Neural crest cell (in vitro differentiated cells): ENCODE measurements around the gene JUP. TPM values are rescaled to one million over a fixed set of nuclear protein-coding genes. Genes with fewer than 3 reads are reported as not detected.
A peak's percentile ranks its signal among the peaks of the same experiment; 100 is the strongest.

Experiments
- DNase-seq: peaks from one replicate; pipeline ENCODE4 v3.0.0; 2021; ENCODE audit warnings: low read depth, mixed read lengths, low spot score
- H3K27ac Mint-ChIP-seq: one replicate; pipeline ENCODE4 v1.8.0; 2021; ENCODE audit warnings: mild to moderate bottlenecking, mixed read lengths; ENCODE audit not compliant: unreplicated experiment
- H3K27me3 Mint-ChIP-seq: 2 replicates; pipeline ENCODE4 v1.8.0; 2021; ENCODE audit warnings: low read depth, mild to moderate bottlenecking, mixed read lengths
- H3K36me3 Mint-ChIP-seq: 2 replicates; pipeline ENCODE4 v1.8.0; 2021; ENCODE audit warnings: low read depth, mild to moderate bottlenecking, mixed read lengths
- H3K4me1 Mint-ChIP-seq: 2 replicates; pipeline ENCODE4 v1.8.0; 2021; ENCODE audit warnings: mixed read lengths
- H3K4me3 Mint-ChIP-seq: one replicate; pipeline ENCODE4 v1.8.0; 2021; ENCODE audit warnings: mild to moderate bottlenecking, mixed read lengths
- H3K9me3 Mint-ChIP-seq: 2 replicates; pipeline ENCODE4 v1.8.0; 2021; ENCODE audit warnings: mixed read lengths
- total RNA-seq: library from RNA; stranded (reverse); gene quantifications from 2 replicates; pipeline ENCODE4 v1.2.1, GENCODE V29; 2021
- TF ChIP-seq, protein P1 (sequence below): fragments of 200-600 bp; sonication (generic); conservative IDR thresholded peaks from 2 replicates; pipeline ENCODE4 v1.5.0; 2021; ENCODE audit warnings: antibody characterized with exemption, mild to moderate bottlenecking

The JUP gene
- total RNA-seq, 1 donor from 2014 or later = 23.5 TPM

DNA sequence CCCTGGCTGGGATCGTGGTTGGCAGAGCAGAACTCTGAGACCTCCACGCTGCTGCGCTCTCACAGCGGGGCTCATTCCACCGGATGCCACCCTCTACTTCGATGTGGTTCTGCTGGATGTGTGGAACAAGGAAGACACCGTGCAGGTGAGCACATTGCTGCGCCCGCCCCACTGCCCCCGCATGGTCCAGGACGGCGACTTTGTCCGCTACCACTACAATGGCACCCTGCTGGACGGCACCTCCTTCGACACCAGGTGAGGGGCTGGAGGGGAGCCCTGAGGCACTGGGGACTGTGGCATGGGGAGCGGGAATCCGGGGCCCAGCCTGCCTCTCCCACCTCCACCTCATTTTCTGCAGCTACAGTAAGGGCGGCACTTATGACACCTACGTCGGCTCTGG, 31.5 kb upstream of the JUP start:
- no peaks in the 10 kb centered on the region for H3K27me3 Mint-ChIP-seq
- H3K36me3 Mint-ChIP-seq = peaks cover 8% of the 10 kb centered on the region
- H3K9me3 Mint-ChIP-seq = no peaks in the 10 kb centered on the region
- no peak overlapping the region for H3K27ac Mint-ChIP-seq
- DNase-seq = no peak
- peaks cover 29% of the 10 kb centered on the region for H3K4me1 Mint-ChIP-seq
- peak overlapping the region; percentile 61 for H3K4me3 Mint-ChIP-seq
- TF ChIP-seq, protein P1, sequence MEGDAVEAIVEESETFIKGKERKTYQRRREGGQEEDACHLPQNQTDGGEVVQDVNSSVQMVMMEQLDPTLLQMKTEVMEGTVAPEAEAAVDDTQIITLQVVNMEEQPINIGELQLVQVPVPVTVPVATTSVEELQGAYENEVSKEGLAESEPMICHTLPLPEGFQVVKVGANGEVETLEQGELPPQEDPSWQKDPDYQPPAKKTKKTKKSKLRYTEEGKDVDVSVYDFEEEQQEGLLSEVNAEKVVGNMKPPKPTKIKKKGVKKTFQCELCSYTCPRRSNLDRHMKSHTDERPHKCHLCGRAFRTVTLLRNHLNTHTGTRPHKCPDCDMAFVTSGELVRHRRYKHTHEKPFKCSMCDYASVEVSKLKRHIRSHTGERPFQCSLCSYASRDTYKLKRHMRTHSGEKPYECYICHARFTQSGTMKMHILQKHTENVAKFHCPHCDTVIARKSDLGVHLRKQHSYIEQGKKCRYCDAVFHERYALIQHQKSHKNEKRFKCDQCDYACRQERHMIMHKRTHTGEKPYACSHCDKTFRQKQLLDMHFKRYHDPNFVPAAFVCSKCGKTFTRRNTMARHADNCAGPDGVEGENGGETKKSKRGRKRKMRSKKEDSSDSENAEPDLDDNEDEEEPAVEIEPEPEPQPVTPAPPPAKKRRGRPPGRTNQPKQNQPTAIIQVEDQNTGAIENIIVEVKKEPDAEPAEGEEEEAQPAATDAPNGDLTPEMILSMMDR = no peak

DNA sequence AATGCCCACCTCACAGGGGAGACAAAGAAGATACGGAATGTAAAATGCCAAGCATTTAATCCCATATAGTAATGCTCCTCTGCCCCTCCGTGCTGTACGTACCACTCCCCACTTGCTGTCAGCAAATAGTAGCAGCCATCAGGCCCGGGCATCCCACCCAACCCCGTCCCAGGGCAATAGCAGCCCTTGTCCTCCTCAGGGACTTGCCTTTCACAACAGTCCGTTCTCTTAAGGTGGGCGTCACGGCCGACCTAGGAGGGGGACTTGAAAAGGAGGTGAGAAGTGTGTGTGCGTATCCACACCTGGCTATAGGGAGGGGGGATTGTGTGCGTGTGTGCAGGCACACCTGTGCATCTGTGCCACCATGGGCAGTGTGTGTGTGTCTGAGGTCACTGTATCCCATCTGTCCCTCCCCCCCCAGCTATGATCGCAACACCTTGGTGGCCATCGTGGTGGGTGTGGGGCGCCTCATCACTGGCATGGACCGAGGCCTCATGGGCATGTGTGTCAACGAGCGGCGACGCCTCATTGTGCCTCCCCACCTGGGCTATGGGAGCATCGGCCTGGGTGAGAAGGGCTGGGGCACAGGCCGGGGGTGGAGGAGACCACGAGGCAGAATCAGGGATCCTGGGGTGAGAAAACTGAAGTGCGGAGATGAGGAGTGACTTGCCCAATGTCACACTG, 30.3 kb upstream of the JUP start:
- TF ChIP-seq, protein P1 = no peak
- peak overlapping the region; percentile 66 for H3K4me3 Mint-ChIP-seq
- H3K36me3 Mint-ChIP-seq = peaks cover 8% of the 10 kb centered on the region
- DNase-seq = no peak
- H3K4me1 Mint-ChIP-seq = peaks cover 24% of the 10 kb centered on the region
- no peaks in the 10 kb centered on the region for H3K27me3 Mint-ChIP-seq
- H3K9me3 Mint-ChIP-seq = no peaks in the 10 kb centered on the region
- peak overlapping the region; percentile 57 for H3K27ac Mint-ChIP-seq

DNA sequence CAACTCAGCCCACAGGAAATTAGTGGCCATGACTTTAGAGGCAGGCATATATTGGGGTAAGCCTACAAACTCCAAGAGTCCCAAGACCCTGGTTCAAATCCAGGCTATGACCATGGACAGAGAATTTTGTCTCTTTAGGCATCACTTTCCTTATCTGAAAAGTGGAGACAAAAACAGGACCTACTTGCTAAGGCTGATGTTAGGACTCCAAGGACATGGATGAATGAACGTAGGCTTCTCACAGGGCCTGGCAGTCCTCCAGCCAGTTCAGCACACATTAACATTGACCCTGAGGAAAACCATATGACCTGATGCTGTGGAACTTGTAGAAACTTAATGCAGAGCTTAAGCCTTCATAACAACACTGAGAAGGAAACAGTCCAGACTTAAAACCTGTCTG, 27.7 kb upstream of the JUP start:
- peak overlapping the region; percentile 100 for H3K4me3 Mint-ChIP-seq
- TF ChIP-seq, protein P1 = no peak
- DNase-seq = no peak
- no peaks in the 10 kb centered on the region for H3K9me3 Mint-ChIP-seq
- H3K4me1 Mint-ChIP-seq = peaks cover 38% of the 10 kb centered on the region
- peak overlapping the region; percentile 88 for H3K27ac Mint-ChIP-seq
- no peaks in the 10 kb centered on the region for H3K27me3 Mint-ChIP-seq
- peaks cover 11% of the 10 kb centered on the region for H3K36me3 Mint-ChIP-seq

DNA sequence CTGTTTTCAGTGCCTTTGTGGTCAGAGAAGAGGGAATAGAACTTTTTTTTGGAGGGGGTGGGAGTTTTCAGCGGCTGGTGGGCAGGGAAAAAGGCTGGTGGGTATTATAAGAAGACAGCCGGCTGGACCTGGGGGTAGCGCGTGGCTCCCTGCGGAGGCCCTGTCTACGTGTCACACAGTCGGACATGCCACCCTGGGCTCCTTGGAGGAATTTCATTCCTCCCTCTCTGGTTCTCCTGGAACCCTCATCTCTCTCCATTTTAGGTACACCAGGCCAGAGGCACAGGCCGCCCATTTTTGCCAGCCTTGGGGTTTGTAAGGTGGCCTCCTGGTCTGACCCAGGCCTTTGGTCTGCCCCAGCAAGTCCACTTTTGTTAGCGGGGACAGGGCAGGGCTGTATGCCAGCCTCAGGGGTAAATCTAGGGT, 27.2 kb upstream of the JUP start:
- peak overlapping the region; percentile 100 for H3K4me3 Mint-ChIP-seq
- H3K27ac Mint-ChIP-seq = peak overlapping the region; percentile 98
- peaks cover 38% of the 10 kb centered on the region for H3K4me1 Mint-ChIP-seq
- TF ChIP-seq, protein P1 = no peak
- no peaks in the 10 kb centered on the region for H3K9me3 Mint-ChIP-seq
- H3K36me3 Mint-ChIP-seq = peaks cover 11% of the 10 kb centered on the region
- DNase-seq = no peak
- H3K27me3 Mint-ChIP-seq = no peaks in the 10 kb centered on the region

DNA sequence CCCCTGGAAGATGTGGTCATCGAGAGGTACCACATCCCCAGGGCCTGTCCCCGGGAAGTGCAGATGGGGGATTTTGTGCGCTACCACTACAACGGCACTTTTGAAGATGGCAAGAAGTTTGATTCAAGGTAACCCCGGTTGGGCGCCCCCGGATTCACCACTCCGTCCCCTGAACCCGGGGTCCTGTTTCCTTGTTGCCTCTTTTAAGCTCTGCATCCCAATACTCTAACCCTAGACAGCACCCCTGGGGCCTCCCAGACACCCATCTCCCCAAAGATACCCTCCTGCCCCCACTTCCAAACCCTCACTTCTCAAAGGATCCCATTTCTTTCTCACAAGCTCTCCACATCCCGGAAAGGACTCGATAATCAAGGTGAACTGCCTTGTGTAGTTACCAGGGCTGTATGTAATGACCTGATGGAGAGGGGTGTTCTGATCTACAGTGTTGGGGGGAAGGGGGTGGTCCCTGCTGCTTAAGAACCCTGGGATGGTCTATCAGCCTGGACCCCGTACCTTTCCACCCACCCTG, 26.7 kb upstream of the JUP start:
- TF ChIP-seq, protein P1 = no peak
- Mint-ChIP-seq H3K4me1 (peaks cover 38% of the 10 kb centered on the region), H3K27ac (peak overlapping the region; percentile 98), H3K4me3 (peak overlapping the region; percentile 100), H3K27me3 (no peaks in the 10 kb centered on the region), H3K36me3 (peaks cover 8% of the 10 kb centered on the region), H3K9me3 (no peaks in the 10 kb centered on the region)
- no peak for DNase-seq
